Limb (tissue), 2 donors: Measurements from ENCODE around the gene FABP1.

Experiments
- DNase-seq, 2 donors: peaks; one replicate each; pipeline ENCODE4 v3.0.0-alpha.2; 2016; ENCODE audit errors: extremely low spot score in 2 of 2

The FABP1 gene

GRCh38 chr2:88137833-88138232, 10.0 kb upstream of the FABP1 start:
- DNase-seq = no peak

- no peak for DNase-seq
Observed at GRCh38 chr2:88136817-88137216, 9.0 kb upstream of the FABP1 start.

DNA sequence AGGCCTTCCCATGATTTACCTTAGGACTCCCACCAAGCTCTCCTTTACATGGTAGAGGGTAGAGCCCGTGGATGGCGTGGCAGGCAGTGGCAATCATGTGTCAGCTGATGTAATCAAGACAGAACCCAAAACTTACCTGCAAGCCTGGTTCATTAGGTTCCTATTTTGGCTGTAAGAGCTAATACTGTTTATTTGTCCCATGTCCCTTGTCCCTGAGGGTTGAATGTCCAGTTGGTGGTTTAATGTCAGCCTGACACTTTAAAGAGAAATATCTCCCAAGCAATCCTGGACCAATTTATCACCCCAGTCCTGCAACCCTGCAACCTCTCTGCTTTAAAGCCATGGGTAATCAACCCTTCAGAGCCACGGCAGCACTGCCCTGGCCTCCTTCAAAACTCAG, 6.0 kb upstream of the FABP1 start:
- DNase-seq = no peak

- no peak for DNase-seq
Observed at GRCh38 chr2:88131999-88132368, 4.1 kb upstream of the FABP1 start.

- DNase-seq = no peak
Observed at GRCh38 chr2:88131201-88131998, 3.5 kb upstream of the FABP1 start.

DNA sequence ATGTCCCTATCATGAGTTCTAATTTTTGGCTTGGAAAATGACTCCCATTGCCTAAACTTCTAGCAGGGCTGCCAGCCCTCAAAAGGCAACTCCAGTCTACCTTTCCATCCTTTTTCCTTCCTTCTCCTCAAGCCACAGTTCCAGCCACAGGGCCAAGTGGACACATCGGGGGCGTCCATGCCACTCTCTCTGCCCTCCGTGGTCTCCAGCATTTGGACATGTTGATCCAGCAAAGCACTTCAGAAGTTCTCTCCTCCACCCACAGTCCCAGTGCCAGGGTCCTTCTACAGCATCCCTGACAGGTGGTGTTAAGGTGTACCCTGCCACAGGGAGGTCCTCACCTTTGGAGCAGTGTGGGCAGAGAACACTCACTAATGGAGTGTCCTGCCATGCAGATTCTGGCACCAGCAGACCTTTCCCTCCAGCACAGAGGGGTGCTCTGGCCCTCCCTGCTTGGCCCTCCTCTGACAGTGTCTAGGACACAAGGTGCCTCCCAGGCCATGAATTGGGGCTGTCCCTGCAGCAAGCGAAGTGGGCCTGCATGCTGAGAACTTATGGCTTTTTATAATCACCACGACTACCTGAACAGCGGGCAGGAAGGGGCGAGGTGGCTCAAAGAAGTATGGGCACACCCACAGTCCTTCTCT, 1.6 kb upstream of the FABP1 start:
- DNase-seq = no peak

DNA sequence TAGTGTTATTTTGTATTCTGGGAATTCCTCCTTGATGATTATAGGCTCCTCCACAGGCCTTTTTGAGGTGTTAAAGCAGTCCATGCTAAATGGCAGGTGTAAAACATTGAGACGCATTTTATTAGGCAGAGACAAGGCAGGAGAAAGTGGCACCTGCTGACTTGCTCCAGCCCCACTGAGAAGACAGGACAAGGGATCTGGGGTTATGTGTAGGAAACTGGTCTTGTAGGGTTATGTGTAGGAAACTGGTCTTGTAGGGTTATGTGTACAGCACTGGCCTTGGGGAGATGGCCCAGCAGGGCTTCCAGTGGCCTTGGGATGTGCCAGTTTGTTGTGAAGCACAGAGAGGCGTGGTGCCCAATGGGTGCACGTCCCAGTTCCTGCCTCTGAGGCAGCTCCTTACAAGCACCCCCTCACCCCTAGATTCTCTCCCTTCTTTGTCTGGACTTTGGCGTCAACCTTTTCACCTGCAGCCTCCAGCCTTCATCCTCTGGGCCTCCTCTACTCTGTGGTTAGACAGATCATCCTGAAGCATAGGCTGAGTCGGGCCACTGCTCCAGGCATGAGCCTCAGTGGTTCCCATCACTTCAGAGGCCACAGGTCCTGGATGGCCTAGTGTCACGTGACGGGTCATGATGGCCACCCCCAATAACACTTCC, 921 bp upstream of the FABP1 start:
- DNase-seq = no peak

DNA sequence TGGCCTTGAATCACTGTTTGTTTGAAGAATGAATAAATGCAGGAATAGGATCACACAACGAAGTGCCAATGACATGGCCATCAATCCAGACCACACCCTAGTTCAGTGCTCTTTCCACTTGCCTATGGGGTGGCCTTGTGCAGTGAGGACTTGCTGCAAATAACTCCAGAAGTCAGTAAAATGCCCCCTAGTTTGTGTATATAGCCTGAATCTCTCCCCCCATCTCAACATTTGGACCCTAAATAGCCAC, 299 bp downstream of the FABP1 start:
- no peak for DNase-seq

DNA sequence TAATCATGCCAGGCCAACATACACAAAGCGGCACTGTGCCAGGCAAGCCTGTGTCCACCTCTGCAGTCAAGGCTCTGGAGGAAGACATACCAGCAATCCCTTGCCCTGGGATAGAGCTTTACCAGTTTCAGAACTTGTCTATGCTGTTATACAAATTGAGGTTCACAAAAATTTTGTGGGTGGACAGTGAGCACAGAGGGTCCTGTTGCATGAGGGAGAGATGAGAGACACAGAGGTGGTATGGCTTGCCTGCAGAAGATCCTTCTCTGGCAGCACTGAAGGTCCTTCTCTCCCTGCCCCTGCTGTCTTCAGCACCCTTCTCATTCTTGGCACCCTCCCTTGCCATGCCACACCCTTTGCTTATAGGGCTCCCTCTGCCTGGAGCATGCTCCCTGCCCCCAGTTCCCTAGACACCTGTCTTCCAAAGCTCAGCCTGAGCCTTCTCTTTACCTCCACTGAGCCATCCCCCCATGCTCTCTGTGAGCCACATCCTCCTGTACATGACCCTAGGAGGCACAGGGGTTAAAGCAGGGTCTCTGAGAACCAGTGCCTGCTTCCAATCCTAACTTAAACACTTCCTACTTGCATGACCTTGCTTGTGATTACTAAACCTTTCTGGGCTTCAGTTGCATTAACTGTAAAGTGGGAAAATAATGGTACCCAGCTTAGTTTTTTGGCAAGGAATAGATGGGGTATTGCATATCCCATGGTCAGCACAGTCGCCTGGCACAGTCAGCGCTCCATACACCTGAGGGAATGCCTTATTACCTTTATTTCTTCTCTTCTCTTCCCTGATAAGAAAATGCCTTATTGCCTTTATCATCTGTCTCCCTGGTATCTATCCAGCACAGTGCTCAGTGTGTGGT, 857 bp downstream of the FABP1 start:
- no peak for DNase-seq

DNA sequence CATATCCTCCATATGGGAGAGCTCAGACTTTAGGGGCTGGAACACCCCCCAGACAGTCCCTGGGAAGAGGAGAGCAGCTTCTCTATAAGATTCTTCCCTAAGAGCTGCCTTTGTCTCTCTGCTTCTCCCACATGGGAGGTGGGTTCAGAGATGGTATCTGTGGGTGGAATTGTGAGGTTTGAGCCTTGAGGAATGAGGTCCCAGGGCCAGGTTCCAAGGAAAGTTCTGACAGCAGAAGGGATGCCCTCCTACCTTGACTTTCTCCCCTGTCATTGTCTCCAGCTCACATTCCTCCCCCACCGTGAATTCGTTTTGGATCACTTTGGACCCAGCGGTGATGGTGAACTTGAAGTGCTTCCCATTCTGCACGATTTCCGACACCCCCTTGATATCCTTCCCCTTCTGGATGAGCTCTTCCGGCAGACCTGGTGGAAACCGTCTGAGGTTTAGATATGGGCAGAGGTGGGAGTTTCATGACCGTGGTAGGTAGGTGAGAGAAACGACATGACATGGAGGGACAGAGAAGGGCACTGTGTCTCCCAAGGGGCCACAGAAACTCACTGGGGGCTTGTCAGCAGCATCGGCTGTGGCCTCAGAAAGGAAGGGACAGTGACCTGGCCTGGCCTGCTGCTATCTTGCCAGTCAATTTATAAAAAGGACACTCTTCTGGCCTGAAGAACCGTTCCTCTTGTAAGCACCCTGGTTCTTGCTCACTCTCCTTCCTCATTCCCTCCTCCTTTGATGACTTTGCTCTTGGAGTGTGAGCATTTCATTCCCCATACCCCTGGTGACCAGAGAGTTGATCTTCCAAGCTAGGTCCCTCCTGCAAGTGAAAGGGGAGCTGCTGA, 1.7 kb downstream of the FABP1 start:
- no peak for DNase-seq

GRCh38 chr2:88125344-88125923, 2.4 kb downstream of the FABP1 start:
- no peak for DNase-seq

DNA sequence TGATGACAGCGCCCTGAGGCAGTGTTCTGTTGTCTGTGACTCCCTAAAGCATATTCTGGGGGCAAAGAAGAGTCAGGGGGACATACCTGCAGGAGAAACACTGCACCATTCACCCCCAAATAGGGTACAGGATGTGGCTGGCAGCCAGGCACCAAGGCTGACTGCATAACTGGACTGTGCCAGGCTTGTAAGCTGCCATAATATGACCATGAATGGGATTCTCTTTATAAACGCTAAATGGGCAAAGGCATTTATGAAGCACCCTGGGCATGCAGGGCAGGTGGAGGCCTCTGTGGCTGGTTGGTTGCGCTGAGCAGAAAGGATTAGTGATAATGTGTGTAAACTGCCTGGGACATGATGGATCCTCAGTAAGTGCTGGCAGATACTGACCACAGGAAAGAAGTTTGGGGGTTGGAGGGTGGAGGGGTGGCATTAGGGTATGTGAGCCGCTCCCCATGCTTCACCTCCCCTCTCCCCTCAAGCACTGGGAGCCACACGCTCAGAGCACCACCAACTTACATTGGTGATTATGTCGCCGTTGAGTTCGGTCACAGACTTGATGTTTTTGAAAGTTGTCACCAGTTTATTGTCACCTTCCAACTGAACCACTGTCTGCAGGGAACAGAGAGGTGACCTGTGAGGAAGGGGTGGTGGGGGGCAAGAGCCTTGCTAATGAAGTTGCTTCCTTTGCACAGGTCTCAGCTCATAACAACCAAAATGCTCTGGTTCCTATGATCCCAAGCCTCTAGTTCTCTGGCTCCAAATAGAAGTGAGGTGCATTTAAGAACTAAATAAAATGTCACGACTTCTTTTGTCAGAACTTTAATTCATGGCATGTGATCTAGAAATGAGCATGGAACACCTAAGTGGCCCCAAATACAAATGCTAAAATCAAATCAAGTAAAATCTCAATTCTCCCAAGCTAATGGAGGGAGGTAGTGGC, 3.6 kb downstream of the FABP1 start:
- no peak for DNase-seq

GRCh38 chr2:88123164-88123974, 4.5 kb downstream of the FABP1 start:
- no peak for DNase-seq

DNA sequence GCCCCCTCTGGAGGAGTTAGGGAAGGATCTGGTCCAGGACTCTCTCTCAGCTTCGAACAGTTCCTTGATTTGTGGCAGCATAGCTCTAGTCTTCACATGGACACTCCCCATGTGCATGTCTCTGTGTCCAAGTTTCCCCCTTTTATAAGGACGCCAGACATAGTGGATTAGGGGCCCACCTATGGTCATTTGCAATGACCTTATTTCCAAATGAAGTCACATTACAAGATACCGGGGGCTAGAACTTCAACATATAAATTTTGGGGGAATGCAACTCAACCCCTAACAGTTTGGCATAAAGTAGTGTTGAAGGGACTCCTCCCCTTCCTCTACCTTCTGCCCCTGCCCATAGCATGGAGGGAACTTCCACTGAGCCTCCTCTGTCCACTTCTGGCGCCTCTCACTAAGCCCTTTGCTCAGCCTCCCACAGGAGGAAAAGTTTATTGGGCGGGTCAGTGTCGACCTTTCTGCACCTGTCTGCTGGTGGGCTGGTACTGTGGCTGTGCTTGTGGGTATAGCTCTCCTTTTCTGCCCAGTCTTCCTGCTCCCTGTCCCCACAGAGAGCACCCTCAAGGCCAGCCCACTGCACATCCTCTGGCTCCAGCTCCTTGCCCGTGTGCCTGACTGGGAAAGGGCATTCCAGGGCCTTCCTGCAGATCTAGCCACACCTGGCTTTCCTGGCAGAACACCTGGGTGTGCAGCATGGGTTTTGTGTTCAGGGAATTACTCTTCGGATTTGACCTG, 5.5 kb downstream of the FABP1 start:
- DNase-seq = no peak

- DNase-seq = no peak
Observed at GRCh38 chr2:88121678-88122077, 6.2 kb downstream of the FABP1 start.

- DNase-seq = no peak
Observed at GRCh38 chr2:88117973-88118372, 9.9 kb downstream of the FABP1 start.

- no peak for DNase-seq
Observed at GRCh38 chr2:88116669-88117432, 11.0 kb downstream of the FABP1 start.
